ENCODE results near the gene MTIF3.
A peak's percentile ranks its signal among the peaks of the same experiment; 100 is the strongest.
"Not testable (repeated sequence)": the region's sequence is repeated elsewhere in the genome, so short reads cannot be mapped to it uniquely, and the experiment has no call there.

The MTIF3 gene

DNA sequence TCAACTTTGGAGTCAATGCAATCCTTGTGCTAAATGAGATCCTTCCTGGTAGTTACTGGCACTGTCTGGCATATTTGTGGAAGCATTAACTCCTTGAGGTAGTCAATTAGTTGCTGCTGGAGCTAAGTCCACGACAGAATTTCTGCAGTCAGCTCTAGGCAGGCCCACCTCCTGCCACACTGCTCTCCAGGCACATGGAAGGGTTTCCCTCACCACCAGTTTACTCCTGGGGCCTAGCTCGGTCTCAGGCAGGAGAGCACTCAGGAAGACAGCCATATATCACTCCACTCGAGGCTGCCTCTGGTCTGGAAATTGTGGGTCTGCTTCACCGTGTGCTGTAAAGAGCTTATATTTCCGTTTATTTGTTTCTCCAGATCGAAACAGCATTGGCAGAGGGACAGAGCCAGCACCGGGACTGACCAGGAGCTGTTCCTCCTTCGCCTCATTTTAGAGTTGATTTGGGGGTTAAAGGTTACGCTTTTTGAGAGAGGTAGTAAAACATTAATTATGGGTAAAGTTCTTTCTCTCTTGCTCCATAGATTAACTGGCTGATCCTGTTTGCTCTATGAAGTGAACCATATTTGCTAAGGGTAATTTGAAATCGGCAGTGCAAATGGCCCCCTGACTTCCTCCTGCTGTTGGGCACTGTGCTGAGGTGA is 46.5 kb downstream of the MTIF3 start:
- H3K4me2 ChIP-seq (ENCODE audit: low read depth, low read length, poor library complexity, severe bottlenecking): no peak overlapping the region

DNA sequence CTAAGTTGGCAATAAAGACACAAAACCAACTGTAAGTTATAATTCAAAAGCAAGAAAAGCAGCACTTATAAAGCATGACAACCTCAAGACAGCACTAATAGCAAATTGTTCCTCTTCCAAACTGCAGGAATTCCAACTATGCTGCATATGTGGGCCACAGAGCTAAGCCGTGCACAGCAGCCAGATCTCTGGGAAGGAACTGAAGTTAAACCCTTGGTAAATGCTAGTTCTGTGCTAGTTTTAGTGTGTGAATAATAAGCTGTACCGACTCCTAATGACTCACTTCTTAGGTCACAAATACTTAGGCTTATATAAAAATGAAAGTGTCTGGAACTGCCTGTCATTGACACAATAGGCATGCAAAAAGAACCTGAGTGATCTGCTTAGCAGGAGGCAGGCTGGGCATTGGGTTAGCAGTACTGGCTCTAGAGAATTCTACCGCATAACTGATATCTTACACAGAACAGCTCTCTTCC is 47.1 kb downstream of the MTIF3 start:
- H3K9ac ChIP-seq (ENCODE audit: low read length): no peak overlapping the region
- no peaks in the 10 kb centered on the region for H3K9me2 ChIP-seq (replicated peaks; ENCODE audit: insufficient read depth, low read length)
- H2AFZ ChIP-seq (ENCODE audit: low read depth, low read length, severe bottlenecking): no peak overlapping the region
- H3K9me3 ChIP-seq (ENCODE audit: insufficient read depth, low read length): no peaks in the 10 kb centered on the region
- H3K27me3 ChIP-seq (ENCODE audit: low read length): no peaks in the 10 kb centered on the region
- no peak overlapping the region for H3K4me3 ChIP-seq (ENCODE audit: insufficient read depth, low read length, poor library complexity, severe bottlenecking)
- no peak overlapping the region for H3K27ac ChIP-seq (ENCODE audit: low read depth, low read length)
- no peaks in the 10 kb centered on the region for H3K36me3 ChIP-seq (ENCODE audit: low read length)
- no peaks in the 10 kb centered on the region for H3K79me2 ChIP-seq (ENCODE audit: insufficient read depth, low read length)
- H3K4me2 ChIP-seq (ENCODE audit: low read depth, low read length, poor library complexity, severe bottlenecking): no peak overlapping the region
- H4K20me1 ChIP-seq (ENCODE audit: low read depth, low read length): no peaks in the 10 kb centered on the region
- no peak for TF ChIP-seq EZH2phosphoT487 (conservative IDR thresholded peaks at IDR 0.05; ENCODE audit: low read length)
- TF ChIP-seq, protein P1, sequence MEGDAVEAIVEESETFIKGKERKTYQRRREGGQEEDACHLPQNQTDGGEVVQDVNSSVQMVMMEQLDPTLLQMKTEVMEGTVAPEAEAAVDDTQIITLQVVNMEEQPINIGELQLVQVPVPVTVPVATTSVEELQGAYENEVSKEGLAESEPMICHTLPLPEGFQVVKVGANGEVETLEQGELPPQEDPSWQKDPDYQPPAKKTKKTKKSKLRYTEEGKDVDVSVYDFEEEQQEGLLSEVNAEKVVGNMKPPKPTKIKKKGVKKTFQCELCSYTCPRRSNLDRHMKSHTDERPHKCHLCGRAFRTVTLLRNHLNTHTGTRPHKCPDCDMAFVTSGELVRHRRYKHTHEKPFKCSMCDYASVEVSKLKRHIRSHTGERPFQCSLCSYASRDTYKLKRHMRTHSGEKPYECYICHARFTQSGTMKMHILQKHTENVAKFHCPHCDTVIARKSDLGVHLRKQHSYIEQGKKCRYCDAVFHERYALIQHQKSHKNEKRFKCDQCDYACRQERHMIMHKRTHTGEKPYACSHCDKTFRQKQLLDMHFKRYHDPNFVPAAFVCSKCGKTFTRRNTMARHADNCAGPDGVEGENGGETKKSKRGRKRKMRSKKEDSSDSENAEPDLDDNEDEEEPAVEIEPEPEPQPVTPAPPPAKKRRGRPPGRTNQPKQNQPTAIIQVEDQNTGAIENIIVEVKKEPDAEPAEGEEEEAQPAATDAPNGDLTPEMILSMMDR (IDR thresholded peaks at IDR 0.05; ENCODE audit: insufficient read depth, low read length, poor library complexity, severe bottlenecking): no peak
- no peaks in the 10 kb centered on the region for H3F3A ChIP-seq (ENCODE audit: insufficient read depth)

More for the DNA sequence above, 46.5 kb downstream of the MTIF3 start:
- no peaks in the 10 kb centered on the region for H3K27me3 ChIP-seq (ENCODE audit: low read length)
- no peak overlapping the region for H3K27ac ChIP-seq (ENCODE audit: low read depth, low read length)
- H3K36me3 ChIP-seq (ENCODE audit: low read length): no peaks in the 10 kb centered on the region
- no peaks in the 10 kb centered on the region for H3K79me2 ChIP-seq (ENCODE audit: insufficient read depth, low read length)
- H3K9me2 ChIP-seq (replicated peaks; ENCODE audit: insufficient read depth, low read length): no peaks in the 10 kb centered on the region
- TF ChIP-seq, protein P1 (IDR thresholded peaks at IDR 0.05; ENCODE audit: insufficient read depth, low read length, poor library complexity, severe bottlenecking): no peak
- TF ChIP-seq EZH2phosphoT487 (conservative IDR thresholded peaks at IDR 0.05; ENCODE audit: low read length): no peak
- no peaks in the 10 kb centered on the region for H3K9me3 ChIP-seq (ENCODE audit: insufficient read depth, low read length)
- no peak overlapping the region for H3K9ac ChIP-seq (ENCODE audit: low read length)
- H4K20me1 ChIP-seq (ENCODE audit: low read depth, low read length): no peaks in the 10 kb centered on the region
- no peaks in the 10 kb centered on the region for H3F3A ChIP-seq (ENCODE audit: insufficient read depth)
- H2AFZ ChIP-seq (ENCODE audit: low read depth, low read length, severe bottlenecking): no peak overlapping the region
- no peak overlapping the region for H3K4me3 ChIP-seq (ENCODE audit: insufficient read depth, low read length, poor library complexity, severe bottlenecking)

DNA sequence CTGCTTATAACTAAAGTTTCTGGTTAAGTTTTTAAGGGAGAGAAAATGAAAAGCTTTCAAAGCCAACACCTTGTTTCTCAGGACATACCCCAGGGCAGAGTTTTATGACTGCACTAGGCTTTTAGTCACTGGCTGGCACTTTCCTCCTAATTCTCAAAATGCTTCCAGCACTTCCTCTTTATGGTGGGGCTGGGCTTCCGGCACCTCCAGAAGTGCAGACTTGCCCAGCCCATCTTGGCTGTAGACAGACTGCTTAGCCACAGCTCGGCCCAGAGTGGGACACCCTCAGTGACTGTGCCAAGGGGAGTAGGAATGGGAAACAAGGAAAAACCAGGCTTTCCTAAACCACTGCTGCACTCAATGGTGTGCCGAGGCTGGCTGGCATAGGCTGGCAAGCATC is 49.2 kb downstream of the MTIF3 start:
- peak overlapping the region; percentile 19 for H2AFZ ChIP-seq (ENCODE audit: low read depth, low read length, severe bottlenecking)
- no peak overlapping the region for H3K4me3 ChIP-seq (ENCODE audit: insufficient read depth, low read length, poor library complexity, severe bottlenecking)
- no peaks in the 10 kb centered on the region for H3K79me2 ChIP-seq (ENCODE audit: insufficient read depth, low read length)
- H3K27ac ChIP-seq (ENCODE audit: low read depth, low read length): no peak overlapping the region
- no peak for TF ChIP-seq EZH2phosphoT487 (conservative IDR thresholded peaks at IDR 0.05; ENCODE audit: low read length)
- TF ChIP-seq, protein P1 (IDR thresholded peaks at IDR 0.05; ENCODE audit: insufficient read depth, low read length, poor library complexity, severe bottlenecking): no peak
- no peaks in the 10 kb centered on the region for H3F3A ChIP-seq (ENCODE audit: insufficient read depth)
- no peaks in the 10 kb centered on the region for H3K27me3 ChIP-seq (ENCODE audit: low read length)
- no peaks in the 10 kb centered on the region for H3K9me3 ChIP-seq (ENCODE audit: insufficient read depth, low read length)
- H3K36me3 ChIP-seq (ENCODE audit: low read length): no peaks in the 10 kb centered on the region
- H4K20me1 ChIP-seq (ENCODE audit: low read depth, low read length): no peaks in the 10 kb centered on the region
- H3K4me2 ChIP-seq (ENCODE audit: low read depth, low read length, poor library complexity, severe bottlenecking): no peak overlapping the region
- no peaks in the 10 kb centered on the region for H3K9me2 ChIP-seq (replicated peaks; ENCODE audit: insufficient read depth, low read length)
- H3K9ac ChIP-seq (ENCODE audit: low read length): no peak overlapping the region

DNA sequence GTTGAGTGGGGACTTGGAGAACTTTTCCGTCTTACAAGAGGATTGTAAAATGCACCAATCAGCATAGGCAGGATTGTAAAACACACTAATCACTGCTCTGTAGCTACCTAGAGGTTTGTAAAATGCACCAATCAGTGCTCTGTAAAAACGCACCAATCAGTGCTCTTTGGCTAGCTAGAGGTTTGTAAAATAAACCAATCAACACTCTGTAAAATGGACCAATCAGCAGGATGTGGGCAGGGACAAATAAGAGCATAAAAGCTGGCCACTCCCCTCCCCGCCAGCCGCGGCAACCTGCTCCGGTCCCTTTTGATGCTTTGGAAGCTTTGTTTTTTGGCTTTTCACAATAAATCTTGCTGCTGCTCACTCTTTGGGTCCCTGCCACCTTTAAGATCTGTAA is 50.0 kb downstream of the MTIF3 start:
- H3F3A ChIP-seq (ENCODE audit: insufficient read depth); H3K9me3 ChIP-seq (ENCODE audit: insufficient read depth, low read length); H4K20me1 ChIP-seq (ENCODE audit: low read depth, low read length); H3K79me2 ChIP-seq (ENCODE audit: insufficient read depth, low read length); H3K36me3 ChIP-seq (ENCODE audit: low read length); H3K27me3 ChIP-seq (ENCODE audit: low read length); H3K9me2 ChIP-seq (replicated peaks; ENCODE audit: insufficient read depth, low read length); H3K27ac ChIP-seq (ENCODE audit: low read depth, low read length); H2AFZ ChIP-seq (ENCODE audit: low read depth, low read length, severe bottlenecking); H3K4me2 ChIP-seq (ENCODE audit: low read depth, low read length, poor library complexity, severe bottlenecking); H3K4me3 ChIP-seq (ENCODE audit: insufficient read depth, low read length, poor library complexity, severe bottlenecking); H3K9ac ChIP-seq (ENCODE audit: low read length): not testable (repeated sequence)
